Measurements from ENCODE around the gene CEP57L1.
"Not testable (repeated sequence)": the region's sequence is repeated elsewhere in the genome, so short reads cannot be mapped to it uniquely, and the experiment has no call there.

The CEP57L1 gene

GRCh38 chr6:109179507-109179906 is 84.2 kb downstream of the CEP57L1 start:
- no peak for DNase-seq

- DNase-seq, result no peak
Measured at GRCh38 chr6:109182578-109182977, 87.3 kb downstream of the CEP57L1 start.

GRCh38 chr6:109183109-109183650 is 87.9 kb downstream of the CEP57L1 start:
- DNase-seq, result no peak

GRCh38 chr6:109184638-109185037 is 89.3 kb downstream of the CEP57L1 start:
- DNase-seq, result no peak

GRCh38 chr6:109186012-109186411 is 90.7 kb downstream of the CEP57L1 start:
- no peak for DNase-seq

GRCh38 chr6:109187399-109188114 is 92.2 kb downstream of the CEP57L1 start:
- DNase-seq, result peak; percentile 61 to 67

GRCh38 chr6:109188115-109188411 is 92.8 kb downstream of the CEP57L1 start:
- DNase-seq, result no peak

GRCh38 chr6:109191368-109191767 is 96.1 kb downstream of the CEP57L1 start:
- DNase-seq, result not testable (repeated sequence)

GRCh38 chr6:109192865-109193264 is 97.6 kb downstream of the CEP57L1 start:
- DNase-seq, result no peak

GRCh38 chr6:109194880-109195279 is 99.6 kb downstream of the CEP57L1 start:
- no peak for DNase-seq

GRCh38 chr6:109197061-109197460 is 101.8 kb downstream of the CEP57L1 start:
- DNase-seq, result no peak

- DNase-seq, result no peak
Measured at GRCh38 chr6:109202409-109203264, 107.3 kb downstream of the CEP57L1 start.

GRCh38 chr6:109204511-109204910 is 109.2 kb downstream of the CEP57L1 start:
- no peak for DNase-seq

- no peak for DNase-seq
Measured at GRCh38 chr6:109212683-109213082, 117.4 kb downstream of the CEP57L1 start.
